IPS DF 4.7 (cell line): Measurements from ENCODE around the gene NSUN7.
"Not testable (repeated sequence)": the region's sequence is repeated elsewhere in the genome, so short reads cannot be mapped to it uniquely, and the experiment has no call there.

ENCODE experiments used
- DNase-seq: peaks from one replicate; pipeline ENCODE4 v3.0.0-alpha.2; 2013; ENCODE audit warnings: low spot score; ENCODE audit errors: extremely low read depth

Gene NSUN7

GRCh38 chr4:40817157-40817556 lies 67.4 kb downstream of the NSUN7 start:
- DNase-seq = not testable (repeated sequence)

- DNase-seq = no peak
Observed at GRCh38 chr4:40820101-40820500, 70.3 kb downstream of the NSUN7 start.

GRCh38 chr4:40822420-40823166 lies 72.8 kb downstream of the NSUN7 start:
- no peak for DNase-seq

GRCh38 chr4:40825014-40825838 lies 75.5 kb downstream of the NSUN7 start:
- DNase-seq = no peak

- no peak for DNase-seq
Observed at GRCh38 chr4:40826821-40827220, 77.1 kb downstream of the NSUN7 start.

GRCh38 chr4:40827758-40828157 lies 78.0 kb downstream of the NSUN7 start:
- DNase-seq = no peak

- no peak for DNase-seq
Observed at GRCh38 chr4:40828661-40829060, 78.9 kb downstream of the NSUN7 start.

- no peak for DNase-seq
Observed at GRCh38 chr4:40829586-40829985, 79.8 kb downstream of the NSUN7 start.

GRCh38 chr4:40831146-40831907 lies 81.6 kb downstream of the NSUN7 start:
- DNase-seq = no peak

GRCh38 chr4:40832175-40832574 lies 82.4 kb downstream of the NSUN7 start:
- DNase-seq = no peak

GRCh38 chr4:40833212-40833611 lies 83.5 kb downstream of the NSUN7 start:
- DNase-seq = no peak

GRCh38 chr4:40837094-40837870 lies 87.5 kb downstream of the NSUN7 start:
- DNase-seq = no peak

- DNase-seq = no peak
Observed at GRCh38 chr4:40838742-40839141, 89.0 kb downstream of the NSUN7 start.

GRCh38 chr4:40840255-40840984 lies 90.7 kb downstream of the NSUN7 start:
- no peak for DNase-seq

GRCh38 chr4:40840985-40841571 lies 91.3 kb downstream of the NSUN7 start:
- peak; percentile 99 for DNase-seq

- no peak for DNase-seq
Observed at GRCh38 chr4:40842318-40842717, 92.6 kb downstream of the NSUN7 start.

- no peak for DNase-seq
Observed at GRCh38 chr4:40842725-40843423, 93.1 kb downstream of the NSUN7 start.

GRCh38 chr4:40843696-40844095 lies 93.9 kb downstream of the NSUN7 start:
- no peak for DNase-seq

GRCh38 chr4:40844261-40844660 lies 94.5 kb downstream of the NSUN7 start:
- no peak for DNase-seq
